Measurements from ENCODE around the gene TTC13. TPM values are rescaled to one million over a fixed set of nuclear protein-coding genes. Genes with fewer than 3 reads are reported as not detected.
A peak's percentile ranks its signal among the peaks of the same experiment; 100 is the strongest.

Gene TTC13
- total and polyA plus RNA-seq, 4 donors = 6.0 to 22.6 (median 14.7) TPM

GRCh38 chr1:230916587-230917283 is 61.9 kb downstream of the TTC13 start:
- 89 to 91% methylated on average over 8 of the region's 8 CpGs for WGBS, 2 donors
- H3K9me3 ChIP-seq (ENCODE audit: control insufficient read depth, low read length) = no peaks in the 10 kb centered on the region
- no peak for DNase-seq
- peaks cover 0 to 2% of the 10 kb centered on the region in 2 donors for H3K36me3 ChIP-seq (ENCODE audit: control insufficient read depth in 1 of 2, insufficient read depth in 2 of 2, low read length in 1 of 2)
- H3K4me1 ChIP-seq (ENCODE audit: control insufficient read depth in 1 of 2, insufficient read depth in 2 of 2, low read length in 2 of 2) = no peaks in the 10 kb centered on the region
- no peak overlapping the region for H3K4me3 ChIP-seq (ENCODE audit: low read length in 2 of 2)
- H3K27me3 ChIP-seq (ENCODE audit: control insufficient read depth in 1 of 2, insufficient read depth in 2 of 2, low read length in 1 of 2) = no peaks in the 10 kb centered on the region
- H3K27ac ChIP-seq (ENCODE audit: low read depth in 1 of 2, low read length in 2 of 2) = no peak overlapping the region
- ATAC-seq (ENCODE audit: low FRiP score) = no peak
- intact Hi-C loops (cut with DNase I) = loop anchor here (1.0 to 10.0 kb wide), 3 partner anchors 61 to 298 kb away; partner anchors contain the start of genes ARV1 (in 1 of the 2) and TTC13 (in 1 of the 2)

- H3K4me3 ChIP-seq (ENCODE audit: low read length in 2 of 2) = no peak overlapping the region
- H3K27me3 ChIP-seq (ENCODE audit: control insufficient read depth in 1 of 2, insufficient read depth in 2 of 2, low read length in 1 of 2) = no peaks in the 10 kb centered on the region
- no peaks in the 10 kb centered on the region for H3K9me3 ChIP-seq (ENCODE audit: control insufficient read depth, low read length)
- no peak for DNase-seq
- intact Hi-C loops (cut with DNase I) = loop anchor here (5.0 to 10.0 kb wide), 2 partner anchors 62 to 300 kb away; partner anchors contain the start of genes ARV1 (in 1 of the 2) and TTC13 (in 1 of the 2)
- no peak overlapping the region for H3K27ac ChIP-seq (ENCODE audit: low read depth in 1 of 2, low read length in 2 of 2)
- H3K36me3 ChIP-seq (ENCODE audit: control insufficient read depth in 1 of 2, insufficient read depth in 2 of 2, low read length in 1 of 2) = peaks cover 0 to 2% of the 10 kb centered on the region in 2 donors
- H3K4me1 ChIP-seq (ENCODE audit: control insufficient read depth in 1 of 2, insufficient read depth in 2 of 2, low read length in 2 of 2) = peaks cover 0 to under 1% of the 10 kb centered on the region in 2 donors
- no peak for ATAC-seq (ENCODE audit: low FRiP score)
Observed at GRCh38 chr1:230915078-230915477, 63.6 kb downstream of the TTC13 start.

- ATAC-seq (ENCODE audit: low FRiP score) (no peak), DNase-seq (no peak)
- H3K4me1 ChIP-seq (ENCODE audit: control insufficient read depth in 1 of 2, insufficient read depth in 2 of 2, low read length in 2 of 2) = peaks cover 2 to 3% of the 10 kb centered on the region in 2 donors
- H3K4me3 ChIP-seq (ENCODE audit: low read length in 2 of 2) = no peak overlapping the region
- peak overlapping the region in 1 of 2 donors; percentile 29 for H3K27ac ChIP-seq (ENCODE audit: low read depth in 1 of 2, low read length in 2 of 2)
- 32 to 34% methylated on average over 2 of the region's 2 CpGs for whole genome bisulfite sequencing, 2 donors
- no peaks in the 10 kb centered on the region for H3K27me3 ChIP-seq (ENCODE audit: control insufficient read depth in 1 of 2, insufficient read depth in 2 of 2, low read length in 1 of 2)
- no peaks in the 10 kb centered on the region for H3K36me3 ChIP-seq (ENCODE audit: control insufficient read depth in 1 of 2, insufficient read depth in 2 of 2, low read length in 1 of 2)
- H3K9me3 ChIP-seq (ENCODE audit: control insufficient read depth, low read length) = no peaks in the 10 kb centered on the region
- intact Hi-C loops (cut with DNase I) = loop anchor here in 1 of 2 donors (5.0 to 10.0 kb wide), 2 partner anchors 46 to 301 kb away; partner anchors contain the start of gene C1orf198
Observed at GRCh38 chr1:230913496-230913895, 65.2 kb downstream of the TTC13 start.

- H3K9me3 ChIP-seq (ENCODE audit: control insufficient read depth, low read length) = no peaks in the 10 kb centered on the region
- no peaks in the 10 kb centered on the region for H3K36me3 ChIP-seq (ENCODE audit: control insufficient read depth in 1 of 2, insufficient read depth in 2 of 2, low read length in 1 of 2)
- intact Hi-C loops (cut with DNase I) = loop anchor here (2.0 to 10.0 kb wide), 3 partner anchors 42 to 304 kb away; partner anchors contain the start of gene C1orf198 (in 2 of the 2)
- peak overlapping the region in 1 of 2 donors; percentile 78 for H3K27ac ChIP-seq (ENCODE audit: low read depth in 1 of 2, low read length in 2 of 2)
- peaks cover 2 to 3% of the 10 kb centered on the region in 2 donors for H3K4me1 ChIP-seq (ENCODE audit: control insufficient read depth in 1 of 2, insufficient read depth in 2 of 2, low read length in 2 of 2)
- DNase-seq = no peak
- no peak overlapping the region for H3K4me3 ChIP-seq (ENCODE audit: low read length in 2 of 2)
- no peaks in the 10 kb centered on the region for H3K27me3 ChIP-seq (ENCODE audit: control insufficient read depth in 1 of 2, insufficient read depth in 2 of 2, low read length in 1 of 2)
- peak; percentile 81 for ATAC-seq (ENCODE audit: low FRiP score)
Observed at GRCh38 chr1:230910755-230911117, 67.9 kb downstream of the TTC13 start.

GRCh38 chr1:230909974-230910754 is 68.5 kb downstream of the TTC13 start:
- 9% methylated on average over 13 of the region's 13 CpGs for WGBS, 2 donors
- H3K36me3 ChIP-seq (ENCODE audit: control insufficient read depth in 1 of 2, insufficient read depth in 2 of 2, low read length in 1 of 2) = no peaks in the 10 kb centered on the region
- intact Hi-C loops (cut with DNase I) = loop anchor here (2.0 to 10.0 kb wide), 3 partner anchors 41 to 305 kb away; partner anchors contain the start of gene C1orf198 (in 2 of the 2)
- DNase-seq = peak; percentile 79 to 87
- H3K9me3 ChIP-seq (ENCODE audit: control insufficient read depth, low read length) = no peaks in the 10 kb centered on the region
- H3K4me3 ChIP-seq (ENCODE audit: low read length in 2 of 2) = no peak overlapping the region
- no peaks in the 10 kb centered on the region for H3K27me3 ChIP-seq (ENCODE audit: control insufficient read depth in 1 of 2, insufficient read depth in 2 of 2, low read length in 1 of 2)
- peak; percentile 91 for ATAC-seq (ENCODE audit: low FRiP score)
- peaks cover 2 to 3% of the 10 kb centered on the region in 2 donors for H3K4me1 ChIP-seq (ENCODE audit: control insufficient read depth in 1 of 2, insufficient read depth in 2 of 2, low read length in 2 of 2)
- peak overlapping the region; percentile 78 to 96 for H3K27ac ChIP-seq (ENCODE audit: low read depth in 1 of 2, low read length in 2 of 2)

- H3K36me3 ChIP-seq (ENCODE audit: control insufficient read depth in 1 of 2, insufficient read depth in 2 of 2, low read length in 1 of 2) = no peaks in the 10 kb centered on the region
- intact Hi-C loops (cut with DNase I) = no loop called here
- peaks cover 2 to 3% of the 10 kb centered on the region in 2 donors for H3K4me1 ChIP-seq (ENCODE audit: control insufficient read depth in 1 of 2, insufficient read depth in 2 of 2, low read length in 2 of 2)
- no peak overlapping the region for H3K27ac ChIP-seq (ENCODE audit: low read depth in 1 of 2, low read length in 2 of 2)
- WGBS, 2 donors = 88 to 96% methylated on average over 4 of the region's 4 CpGs
- no peaks in the 10 kb centered on the region for H3K9me3 ChIP-seq (ENCODE audit: control insufficient read depth, low read length)
- no peaks in the 10 kb centered on the region for H3K27me3 ChIP-seq (ENCODE audit: control insufficient read depth in 1 of 2, insufficient read depth in 2 of 2, low read length in 1 of 2)
- H3K4me3 ChIP-seq (ENCODE audit: low read length in 2 of 2) = no peak overlapping the region
- DNase-seq = no peak
- ATAC-seq (ENCODE audit: low FRiP score) = no peak
Observed at GRCh38 chr1:230907472-230908205, 71.0 kb downstream of the TTC13 start.

- intact Hi-C loops (cut with DNase I) = no loop called here
- no peak overlapping the region for H3K4me3 ChIP-seq (ENCODE audit: low read length in 2 of 2)
- DNase-seq (no peak), ATAC-seq (ENCODE audit: low FRiP score) (no peak)
- no peaks in the 10 kb centered on the region for H3K9me3 ChIP-seq (ENCODE audit: control insufficient read depth, low read length)
- peaks cover 2 to 3% of the 10 kb centered on the region in 2 donors for H3K4me1 ChIP-seq (ENCODE audit: control insufficient read depth in 1 of 2, insufficient read depth in 2 of 2, low read length in 2 of 2)
- no peaks in the 10 kb centered on the region for H3K36me3 ChIP-seq (ENCODE audit: control insufficient read depth in 1 of 2, insufficient read depth in 2 of 2, low read length in 1 of 2)
- H3K27ac ChIP-seq (ENCODE audit: low read depth in 1 of 2, low read length in 2 of 2) = no peak overlapping the region
- WGBS, 2 donors = 91 to 94% methylated on average over 2 of the region's 2 CpGs
- H3K27me3 ChIP-seq (ENCODE audit: control insufficient read depth in 1 of 2, insufficient read depth in 2 of 2, low read length in 1 of 2) = no peaks in the 10 kb centered on the region
Observed at GRCh38 chr1:230906226-230906625, 72.4 kb downstream of the TTC13 start.

- Histone ChIP-seq H3K27me3 (ENCODE audit: control insufficient read depth in 1 of 2, insufficient read depth in 2 of 2, low read length in 1 of 2) (no peaks in the 10 kb centered on the region), H3K27ac (ENCODE audit: low read depth in 1 of 2, low read length in 2 of 2) (no peak overlapping the region), H3K4me3 (ENCODE audit: low read length in 2 of 2) (no peak overlapping the region), H3K9me3 (ENCODE audit: control insufficient read depth, low read length) (no peaks in the 10 kb centered on the region), H3K4me1 (ENCODE audit: control insufficient read depth in 1 of 2, insufficient read depth in 2 of 2, low read length in 2 of 2) (peaks cover 2 to 3% of the 10 kb centered on the region in 2 donors), H3K36me3 (ENCODE audit: control insufficient read depth in 1 of 2, insufficient read depth in 2 of 2, low read length in 1 of 2) (no peaks in the 10 kb centered on the region)
- intact Hi-C loops (cut with DNase I) = no loop called here
- 35 to 43% methylated on average over 5 of the region's 5 CpGs for WGBS, 2 donors
- DNase-seq = no peak
- no peak for ATAC-seq (ENCODE audit: low FRiP score)
Observed at GRCh38 chr1:230905733-230906132, 72.9 kb downstream of the TTC13 start.
